GM18858 (cell line): ENCODE results near the gene DPY19L3.
A peak's percentile ranks its signal among the peaks of the same experiment; 100 is the strongest.
"Not testable (repeated sequence)": the region's sequence is repeated elsewhere in the genome, so short reads cannot be mapped to it uniquely, and the experiment has no call there.

Experiments used
- ATAC-seq: cut with Tn5 transposase; IDR thresholded peaks from one replicate; pipeline ENCODE4 v1.9.1; 2021; ENCODE audit not compliant: unreplicated experiment

Gene DPY19L3

GRCh38 chr19:32438751-32439150 lies 33.2 kb downstream of the DPY19L3 start:
- ATAC-seq: no peak

- ATAC-seq: no peak
Observed at GRCh38 chr19:32442650-32443049, 37.1 kb downstream of the DPY19L3 start.

- not testable (repeated sequence) for ATAC-seq
Observed at GRCh38 chr19:32447534-32447933, 42.0 kb downstream of the DPY19L3 start.

DNA sequence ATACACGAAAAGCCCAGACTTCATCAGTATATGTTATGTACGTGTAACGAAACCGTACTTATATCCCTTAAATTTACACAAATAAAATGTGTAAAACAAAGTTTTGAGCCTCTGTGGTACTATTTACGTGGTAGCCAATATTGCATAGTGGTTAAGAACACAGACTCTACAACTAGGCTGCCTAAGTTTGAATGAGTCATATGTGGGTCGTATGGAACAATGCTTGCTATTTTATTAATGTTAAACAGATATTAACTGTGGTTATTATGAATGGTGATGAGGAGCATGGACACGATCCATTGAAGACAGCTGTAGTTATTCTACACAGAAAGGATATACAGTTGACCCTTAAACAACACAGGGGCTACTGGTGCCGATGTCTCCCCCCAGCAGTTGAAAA lies 42.5 kb downstream of the DPY19L3 start:
- no peak for ATAC-seq

DNA sequence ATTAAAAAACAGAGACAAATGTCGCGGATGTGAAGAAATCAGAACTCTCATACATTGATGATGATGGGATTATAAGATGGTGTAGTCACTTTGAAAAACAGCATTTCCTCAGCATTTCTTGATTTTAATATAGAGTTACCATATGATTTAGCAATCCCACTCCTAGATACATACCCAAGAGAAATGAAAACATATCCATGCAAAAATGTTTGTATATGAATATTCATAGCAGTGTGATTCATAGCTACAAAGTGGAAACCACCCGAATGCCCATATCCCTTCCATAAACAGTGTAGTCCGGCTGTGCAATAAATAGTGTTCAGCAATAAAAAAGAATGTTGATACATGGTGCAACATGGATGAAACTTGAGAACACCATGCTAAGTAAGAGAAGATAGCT lies 44.6 kb downstream of the DPY19L3 start:
- no peak for ATAC-seq

GRCh38 chr19:32453736-32454135 lies 48.2 kb downstream of the DPY19L3 start:
- ATAC-seq: no peak

GRCh38 chr19:32456406-32456805 lies 50.8 kb downstream of the DPY19L3 start:
- ATAC-seq: no peak

DNA sequence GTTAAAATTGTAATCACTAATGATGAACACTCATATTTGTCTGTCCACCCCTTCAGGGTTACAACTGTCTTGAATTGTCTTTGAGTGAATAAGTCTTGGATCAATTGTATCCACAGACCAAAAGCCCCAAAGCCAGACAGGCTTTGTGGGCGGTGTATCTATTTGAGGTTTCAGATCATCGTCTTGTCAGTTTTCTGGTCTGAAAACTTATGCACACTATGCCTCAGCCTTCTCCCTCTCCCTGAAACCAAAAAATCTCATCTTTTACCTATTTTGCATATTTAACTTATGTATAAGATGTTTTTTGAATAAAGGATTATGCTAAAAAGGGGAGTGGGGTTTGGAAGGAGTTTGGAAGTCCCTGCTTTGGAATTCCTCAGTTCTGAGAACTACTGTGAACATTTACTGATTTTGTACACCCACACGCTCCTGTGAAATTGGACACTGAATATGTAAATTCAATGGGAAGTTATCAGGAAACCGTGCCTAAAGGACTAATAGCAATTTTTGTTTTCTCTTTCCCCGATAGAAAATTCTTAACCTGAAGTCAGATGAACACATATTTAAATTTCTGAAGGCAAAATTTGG lies 52.1 kb downstream of the DPY19L3 start:
- no peak for ATAC-seq

GRCh38 chr19:32458500-32459123 lies 53.0 kb downstream of the DPY19L3 start:
- peak; percentile 90 for ATAC-seq

GRCh38 chr19:32459204-32459865 lies 53.8 kb downstream of the DPY19L3 start:
- ATAC-seq: no peak

GRCh38 chr19:32460476-32460875 lies 54.9 kb downstream of the DPY19L3 start:
- no peak for ATAC-seq

DNA sequence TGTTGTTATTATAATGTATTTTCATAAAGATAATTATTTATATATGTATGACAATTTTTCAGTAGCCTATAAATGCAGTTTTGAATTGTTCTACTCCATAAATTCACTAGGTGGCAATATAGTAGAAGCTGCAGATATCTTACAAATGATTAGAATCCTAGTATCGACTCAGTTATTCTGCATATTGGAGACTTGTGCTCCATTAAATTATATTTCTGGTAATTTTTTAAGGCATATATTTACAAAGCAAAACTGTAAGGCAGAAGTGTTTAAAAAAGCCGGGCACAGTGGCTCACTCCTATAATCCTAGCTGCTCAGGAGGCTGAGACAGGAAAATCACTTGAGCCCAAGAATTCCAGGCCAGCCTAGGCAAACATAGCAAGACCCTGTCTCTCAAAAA lies 58.7 kb downstream of the DPY19L3 start:
- ATAC-seq: no peak

- ATAC-seq: no peak
Observed at GRCh38 chr19:32465176-32465575, 59.6 kb downstream of the DPY19L3 start.

DNA sequence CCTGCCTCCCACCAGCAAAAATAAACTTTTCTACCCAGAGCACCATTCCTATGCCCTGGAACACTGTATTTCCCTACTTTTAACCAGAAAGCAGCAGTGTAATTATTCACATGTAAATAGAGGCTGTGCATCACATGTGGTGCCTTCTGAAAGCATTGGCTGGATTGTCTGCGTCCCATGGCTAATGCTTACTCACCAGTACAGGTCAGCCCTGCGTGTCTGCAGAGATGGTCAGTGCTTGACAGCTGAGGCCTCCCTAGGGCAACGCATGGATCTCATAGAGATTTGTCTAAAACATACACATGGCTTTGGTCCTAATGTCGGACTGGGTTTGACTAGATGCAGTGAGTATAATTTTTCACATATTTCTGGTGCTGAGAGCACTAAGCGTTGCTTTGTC lies 64.2 kb downstream of the DPY19L3 start:
- no peak for ATAC-seq

GRCh38 chr19:32471095-32471494 lies 65.5 kb downstream of the DPY19L3 start:
- ATAC-seq: no peak

GRCh38 chr19:32471811-32472210 lies 66.2 kb downstream of the DPY19L3 start:
- no peak for ATAC-seq

DNA sequence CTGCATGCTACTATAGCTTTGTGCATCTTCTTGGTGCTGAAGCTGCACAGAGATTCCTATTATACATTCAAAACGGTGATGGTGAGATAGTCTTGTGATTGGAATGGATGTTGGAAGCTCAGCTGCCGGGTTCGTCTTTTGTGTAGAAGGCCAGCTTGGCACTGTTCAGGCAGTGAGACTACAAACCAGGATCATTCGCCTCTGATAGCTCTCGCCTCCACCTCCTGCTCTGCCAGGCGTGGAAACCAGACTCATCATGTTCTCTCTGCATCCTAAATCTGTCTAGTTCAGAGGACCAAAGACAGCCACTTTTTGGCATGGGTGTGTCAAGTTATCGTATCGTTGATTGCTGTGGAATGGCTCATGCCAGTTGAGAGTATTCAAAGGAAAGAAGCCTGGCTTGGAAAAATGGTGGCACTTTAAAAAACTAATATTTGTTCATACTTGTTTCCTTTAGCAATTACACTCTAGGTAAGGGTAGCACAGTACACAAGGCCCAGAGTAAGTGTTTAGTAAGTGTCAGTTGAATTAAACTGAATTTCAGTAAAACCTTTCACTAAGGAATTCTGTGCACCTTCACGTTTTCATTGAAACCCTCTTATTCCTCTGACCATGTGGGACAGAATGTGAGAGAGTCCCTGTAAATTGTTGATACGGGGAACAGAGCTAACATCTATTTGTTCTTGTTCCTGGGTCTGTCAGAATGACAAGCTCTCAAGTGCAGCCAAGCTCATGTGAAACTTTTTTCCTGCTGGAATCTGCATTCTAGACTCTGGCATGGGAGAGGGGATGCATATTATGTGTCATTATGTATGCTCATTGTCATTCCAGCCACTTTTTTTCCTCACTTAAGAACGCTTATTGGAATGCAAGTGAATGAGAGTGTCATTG lies 69.8 kb downstream of the DPY19L3 start:
- ATAC-seq: no peak

DNA sequence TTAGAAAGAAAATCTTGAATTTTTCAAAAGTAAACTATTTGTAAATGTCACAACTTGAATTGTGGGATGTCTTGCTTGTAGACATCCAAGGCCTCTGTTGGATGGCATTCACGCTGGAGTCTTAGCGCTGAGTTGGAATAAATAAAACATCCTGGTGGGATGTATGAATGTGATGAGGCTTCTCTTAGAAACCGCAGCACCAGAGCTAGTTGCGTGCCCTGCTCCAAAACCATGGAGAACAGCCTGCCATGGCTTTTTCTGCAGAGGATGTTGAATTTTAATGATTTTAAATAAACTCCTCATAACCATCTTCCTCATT lies 70.4 kb downstream of the DPY19L3 start:
- ATAC-seq: no peak

DNA sequence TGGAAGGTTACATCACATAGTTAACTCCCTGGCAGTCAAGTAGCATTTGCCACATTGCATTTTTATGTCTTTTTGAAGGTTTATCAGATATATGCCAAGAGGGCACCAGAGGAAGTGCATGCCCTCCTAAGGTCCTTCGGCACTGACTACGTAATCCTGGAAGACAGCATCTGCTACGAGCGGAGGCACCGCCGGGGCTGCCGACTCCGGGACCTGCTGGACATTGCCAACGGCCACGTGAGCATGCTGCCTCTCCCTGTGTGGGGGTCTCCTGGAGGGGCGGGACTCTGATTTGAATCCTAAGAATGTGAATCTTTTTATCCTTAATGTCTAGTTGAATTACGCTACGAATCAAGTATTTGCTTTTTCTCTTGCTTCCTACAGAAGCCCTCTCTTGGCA lies 74.8 kb downstream of the DPY19L3 start:
- no peak for ATAC-seq

- no peak for ATAC-seq
Observed at GRCh38 chr19:32483574-32483973, 78.0 kb downstream of the DPY19L3 start.

- no peak for ATAC-seq
Observed at GRCh38 chr19:32489971-32490370, 84.4 kb downstream of the DPY19L3 start.

DNA sequence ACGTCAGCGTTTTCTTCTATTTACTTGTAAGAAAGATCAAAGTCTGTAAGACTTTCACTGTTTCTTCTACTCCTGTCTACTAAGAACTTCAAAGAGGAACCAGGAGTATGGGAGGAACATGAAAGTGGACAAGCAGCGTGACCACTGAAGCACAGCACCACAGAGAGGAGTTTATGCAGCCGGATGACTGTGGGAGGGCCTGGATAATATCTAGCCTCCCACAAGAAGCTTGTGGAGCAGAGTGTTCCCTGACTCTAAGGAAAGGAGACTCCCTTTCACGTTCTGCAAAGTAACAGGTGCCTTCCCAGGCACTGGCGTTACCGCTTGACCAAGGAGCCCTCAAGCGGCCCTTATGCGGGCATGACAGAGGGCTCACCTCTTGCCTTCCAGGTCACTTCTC lies 91.8 kb downstream of the DPY19L3 start:
- ATAC-seq: no peak
